Endometrial microvascular endothelial cells (primary cell): Measurements from ENCODE around the gene SORBS2. TPM values are rescaled to one million over a fixed set of nuclear protein-coding genes. Genes with fewer than 3 reads are reported as not detected.

Experiments used
- in situ Hi-C: cut with HindIII; loops from 2 replicates; pipeline ENCODE4 v1.10.0; 2017; ENCODE audit warnings: low sequenced_read_pairs, low pct_unique_long_range_greater_than_20kb; ENCODE audit errors: inconsistent ontology term
- total RNA-seq: library from RNA; depleted of rRNA; stranded (reverse); fragments of >200 nt; gene quantifications from one replicate; pipeline ENCODE4 v1.2.3, GENCODE V29; 2015; ENCODE audit errors: inconsistent ontology term

The SORBS2 gene
- total RNA-seq, 1 donor from 2014 or later = 103 TPM

- in situ Hi-C loops = no loop called here
Observed at GRCh38 chr4:185810746-185811508, 1.1 kb downstream of the SORBS2 start.

GRCh38 chr4:185809533-185810071 lies 2.4 kb downstream of the SORBS2 start:
- in situ Hi-C loops = no loop called here

- in situ Hi-C loops = no loop called here
Observed at GRCh38 chr4:185809121-185809520, 2.9 kb downstream of the SORBS2 start.

- in situ Hi-C loops = no loop called here
Observed at GRCh38 chr4:185805979-185806378, 6.0 kb downstream of the SORBS2 start.

GRCh38 chr4:185805262-185805802 lies 6.7 kb downstream of the SORBS2 start:
- in situ Hi-C loops = no loop called here

GRCh38 chr4:185803022-185803421 lies 9.0 kb downstream of the SORBS2 start:
- in situ Hi-C loops = no loop called here

GRCh38 chr4:185801471-185801870 lies 10.5 kb downstream of the SORBS2 start:
- in situ Hi-C loops = no loop called here

GRCh38 chr4:185800266-185800945 lies 11.6 kb downstream of the SORBS2 start:
- in situ Hi-C loops = no loop called here

- in situ Hi-C loops = no loop called here
Observed at GRCh38 chr4:185799442-185799841, 12.6 kb downstream of the SORBS2 start.

- in situ Hi-C loops = no loop called here
Observed at GRCh38 chr4:185797596-185798338, 14.2 kb downstream of the SORBS2 start.

GRCh38 chr4:185797018-185797417 lies 15.0 kb downstream of the SORBS2 start:
- in situ Hi-C loops = no loop called here

GRCh38 chr4:185796176-185796575 lies 15.8 kb downstream of the SORBS2 start:
- in situ Hi-C loops = no loop called here

- in situ Hi-C loops = no loop called here
Observed at GRCh38 chr4:185794637-185795036, 17.4 kb downstream of the SORBS2 start.

- in situ Hi-C loops = no loop called here
Observed at GRCh38 chr4:185793716-185794115, 18.3 kb downstream of the SORBS2 start.

GRCh38 chr4:185793116-185793485 lies 18.9 kb downstream of the SORBS2 start:
- in situ Hi-C loops = no loop called here

- in situ Hi-C loops = no loop called here
Observed at GRCh38 chr4:185792384-185793115, 19.4 kb downstream of the SORBS2 start.

GRCh38 chr4:185787926-185788679 lies 23.9 kb downstream of the SORBS2 start:
- in situ Hi-C loops = no loop called here

- in situ Hi-C loops = no loop called here
Observed at GRCh38 chr4:185786422-185786821, 25.6 kb downstream of the SORBS2 start.
